Non-pigmented ciliary epithelial cell (primary cell): Measurements from ENCODE around the gene GSG1L.
A peak's percentile ranks its signal among the peaks of the same experiment; 100 is the strongest.

Experiments
- DNase-seq: peaks from one replicate; pipeline ENCODE4 v3.0.0-alpha.2; 2010; ENCODE audit warnings: low read depth

The GSG1L gene

GRCh38 chr16:27772093-27772825 is 291.3 kb downstream of the GSG1L start:
- no peak for DNase-seq

- DNase-seq: no peak
Measured at GRCh38 chr16:27771201-27771910, 292.2 kb downstream of the GSG1L start.

- no peak for DNase-seq
Measured at GRCh38 chr16:27770271-27771196, 293.0 kb downstream of the GSG1L start.

- DNase-seq: peak; percentile 93
Measured at GRCh38 chr16:27769561-27770255, 293.8 kb downstream of the GSG1L start.

GRCh38 chr16:27768651-27769272 is 294.8 kb downstream of the GSG1L start:
- no peak for DNase-seq

- no peak for DNase-seq
Measured at GRCh38 chr16:27767971-27768591, 295.4 kb downstream of the GSG1L start.

GRCh38 chr16:27767081-27767480 is 296.4 kb downstream of the GSG1L start:
- DNase-seq: no peak

- DNase-seq: no peak
Measured at GRCh38 chr16:27766236-27766925, 297.1 kb downstream of the GSG1L start.

- DNase-seq: no peak
Measured at GRCh38 chr16:27764869-27765675, 298.4 kb downstream of the GSG1L start.

- DNase-seq: no peak
Measured at GRCh38 chr16:27764427-27764826, 299.1 kb downstream of the GSG1L start.

GRCh38 chr16:27762441-27762840 is 301.1 kb downstream of the GSG1L start:
- peak; percentile 86 for DNase-seq

- no peak for DNase-seq
Measured at GRCh38 chr16:27761816-27762215, 301.7 kb downstream of the GSG1L start.

GRCh38 chr16:27760789-27761176 is 302.7 kb downstream of the GSG1L start:
- DNase-seq: no peak

GRCh38 chr16:27759967-27760788 is 303.3 kb downstream of the GSG1L start:
- no peak for DNase-seq

- peak; percentile 65 for DNase-seq
Measured at GRCh38 chr16:27759301-27759871, 304.1 kb downstream of the GSG1L start.

- DNase-seq: no peak
Measured at GRCh38 chr16:27758544-27758943, 305.0 kb downstream of the GSG1L start.

GRCh38 chr16:27756206-27756970 is 307.1 kb downstream of the GSG1L start:
- DNase-seq: no peak
